GM19397 (cell line): ENCODE data around the gene PGS1.

ENCODE experiments used
- ATAC-seq: cut with Tn5 transposase; IDR thresholded peaks from one replicate; pipeline ENCODE4 v1.9.1; 2021; ENCODE audit warnings: mild to moderate bottlenecking, moderate library complexity; ENCODE audit not compliant: unreplicated experiment

The PGS1 gene

GRCh38 chr17:78384479-78385175 lies 6.2 kb downstream of the PGS1 start:
- no peak for ATAC-seq

- no peak for ATAC-seq
These were observed 9.8 kb downstream of the PGS1 start for GRCh38 chr17:78387977-78388941.

- no peak for ATAC-seq
These were observed 12.0 kb downstream of the PGS1 start for GRCh38 chr17:78390241-78391050.

- ATAC-seq = no peak
These were observed 12.6 kb downstream of the PGS1 start for GRCh38 chr17:78391051-78391431.

GRCh38 chr17:78391843-78392242 lies 13.4 kb downstream of the PGS1 start:
- no peak for ATAC-seq

GRCh38 chr17:78392295-78392694 lies 13.8 kb downstream of the PGS1 start:
- no peak for ATAC-seq

GRCh38 chr17:78393575-78393974 lies 15.1 kb downstream of the PGS1 start:
- no peak for ATAC-seq

- no peak for ATAC-seq
These were observed 15.8 kb downstream of the PGS1 start for GRCh38 chr17:78394209-78394608.

- ATAC-seq = no peak
These were observed 16.7 kb downstream of the PGS1 start for GRCh38 chr17:78395155-78395554.

- ATAC-seq = no peak
These were observed 18.2 kb downstream of the PGS1 start for GRCh38 chr17:78396441-78397337.

- no peak for ATAC-seq
These were observed 19.2 kb downstream of the PGS1 start for GRCh38 chr17:78397681-78398101.

- ATAC-seq = no peak
These were observed 19.9 kb downstream of the PGS1 start for GRCh38 chr17:78398390-78398789.

GRCh38 chr17:78399028-78399692 lies 20.7 kb downstream of the PGS1 start:
- no peak for ATAC-seq

GRCh38 chr17:78399693-78400144 lies 21.3 kb downstream of the PGS1 start:
- ATAC-seq = no peak

GRCh38 chr17:78400581-78401240 lies 22.3 kb downstream of the PGS1 start:
- no peak for ATAC-seq

- ATAC-seq = no peak
These were observed 22.8 kb downstream of the PGS1 start for GRCh38 chr17:78401246-78401645.

GRCh38 chr17:78401891-78402290 lies 23.4 kb downstream of the PGS1 start:
- no peak for ATAC-seq

- no peak for ATAC-seq
These were observed 25.4 kb downstream of the PGS1 start for GRCh38 chr17:78403822-78404221.

- ATAC-seq = no peak
These were observed 27.9 kb downstream of the PGS1 start for GRCh38 chr17:78406396-78406795.
